HG03066 (cell line): ENCODE data around the gene TBC1D5.
"Not testable (repeated sequence)": the region's sequence is repeated elsewhere in the genome, so short reads cannot be mapped to it uniquely, and the experiment has no call there.

ENCODE experiments used
- ATAC-seq: cut with Tn5 transposase; IDR thresholded peaks from one replicate; pipeline ENCODE4 v1.9.1; 2021; ENCODE audit warnings: low read depth; ENCODE audit not compliant: unreplicated experiment

Gene TBC1D5

DNA sequence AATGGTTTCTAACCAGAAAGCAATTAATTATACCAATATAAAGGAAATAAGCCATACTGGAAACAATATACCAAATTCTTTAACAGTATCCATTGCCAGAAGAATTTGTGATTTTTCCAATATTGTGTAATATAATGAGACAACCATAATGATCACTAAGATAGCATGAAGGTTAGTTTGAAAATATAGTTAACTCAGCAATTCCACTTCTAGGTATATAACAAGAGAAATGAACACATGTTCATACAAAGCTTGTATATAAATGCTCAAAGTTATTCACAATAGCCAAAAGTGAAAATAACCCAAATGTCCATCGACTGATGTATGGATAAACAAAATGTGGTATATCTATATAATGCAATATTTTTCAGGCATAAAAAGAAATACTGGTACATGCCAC lies 369.1 kb downstream of the TBC1D5 start:
- no peak for ATAC-seq

DNA sequence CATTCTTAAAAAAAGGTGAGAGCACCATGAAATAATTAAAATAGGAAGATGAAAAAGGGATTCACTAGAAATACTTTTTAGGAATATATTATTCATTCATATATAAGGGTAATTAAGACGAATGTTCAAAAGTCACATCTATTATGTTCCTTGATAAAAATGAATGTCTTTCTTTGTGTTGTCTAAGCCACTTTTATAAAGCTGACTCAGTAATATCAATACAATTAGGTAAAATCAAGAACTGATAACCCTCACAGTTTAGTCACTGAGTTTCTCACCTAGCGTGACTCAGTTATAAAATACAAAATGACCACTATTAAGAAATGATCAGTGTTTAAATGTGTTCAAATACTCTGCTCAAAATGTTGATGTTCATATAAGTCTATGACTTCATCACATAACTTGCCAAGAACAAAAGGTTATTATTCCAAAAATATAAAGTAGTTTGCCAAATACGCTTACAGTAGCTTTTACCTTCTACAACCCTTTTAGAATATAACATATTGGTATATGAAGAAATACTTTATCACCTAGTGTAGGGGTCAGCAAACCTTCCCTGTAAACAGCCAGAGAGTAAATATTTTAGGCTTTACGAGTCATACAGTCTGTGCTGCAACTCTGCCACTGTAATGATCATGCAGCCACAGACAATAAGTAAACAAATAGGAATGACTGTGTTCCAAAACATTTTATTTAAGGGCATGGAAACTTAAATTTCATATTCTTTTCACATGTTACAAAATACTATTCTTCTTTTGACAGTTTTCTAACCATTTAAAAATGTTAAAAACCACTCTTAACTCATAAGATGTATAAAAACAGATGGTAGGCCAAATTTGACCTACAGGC lies 369.8 kb downstream of the TBC1D5 start:
- no peak for ATAC-seq

DNA sequence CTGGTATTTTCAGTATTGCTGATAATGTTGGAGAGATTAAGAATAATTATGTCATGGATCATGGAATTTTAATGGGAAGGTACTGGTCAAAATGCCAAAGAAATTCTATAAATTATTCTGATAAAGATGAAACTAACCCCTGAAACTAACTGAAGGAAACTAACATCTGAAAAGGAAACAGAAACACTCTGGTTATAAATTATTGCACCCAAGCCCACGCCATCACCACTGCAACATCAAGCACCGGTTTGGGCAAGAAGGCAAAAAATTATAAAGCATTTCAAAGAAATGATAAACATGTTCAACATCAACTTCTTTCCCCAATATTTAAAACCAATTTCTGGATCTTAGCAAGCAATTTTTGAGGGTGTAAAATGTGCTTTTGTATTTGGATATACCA lies 372.5 kb downstream of the TBC1D5 start:
- ATAC-seq, result no peak

DNA sequence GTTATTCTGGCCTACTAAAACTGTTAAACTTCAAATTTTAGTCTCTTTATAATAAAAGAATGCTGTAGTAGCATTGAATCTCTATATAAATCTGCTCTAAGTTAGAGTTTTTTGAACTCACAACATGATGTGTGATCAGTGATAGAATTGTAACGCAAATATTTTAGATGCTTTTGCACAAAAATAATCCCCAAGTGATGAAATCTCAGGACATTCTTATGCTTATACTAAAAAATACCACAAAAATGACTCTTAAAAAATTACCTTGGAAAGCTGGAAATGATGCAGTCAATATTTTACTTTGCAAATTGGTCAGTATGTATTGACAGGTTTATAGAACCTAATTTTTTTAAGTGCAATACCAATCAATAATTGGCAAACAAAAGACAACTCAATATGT lies 375.3 kb downstream of the TBC1D5 start:
- no peak for ATAC-seq

DNA sequence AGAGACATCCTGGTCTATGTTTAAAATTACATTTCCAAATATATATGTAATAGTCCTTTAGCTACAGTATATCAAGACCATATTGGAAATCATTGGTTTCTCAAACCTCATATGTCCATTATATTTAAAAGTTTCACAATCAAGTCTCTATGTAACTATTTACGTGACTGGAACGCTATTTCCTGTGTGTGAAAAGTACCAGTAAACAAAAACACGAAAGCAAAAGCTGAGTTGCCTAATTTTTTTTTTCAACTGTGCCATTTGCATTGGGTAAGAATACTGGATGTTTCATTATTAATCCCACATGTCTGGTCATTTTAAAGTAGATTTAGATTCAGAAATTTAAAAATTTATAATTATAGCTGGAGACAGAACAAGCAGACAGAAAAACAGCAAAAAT lies 381.4 kb downstream of the TBC1D5 start:
- ATAC-seq, result no peak

DNA sequence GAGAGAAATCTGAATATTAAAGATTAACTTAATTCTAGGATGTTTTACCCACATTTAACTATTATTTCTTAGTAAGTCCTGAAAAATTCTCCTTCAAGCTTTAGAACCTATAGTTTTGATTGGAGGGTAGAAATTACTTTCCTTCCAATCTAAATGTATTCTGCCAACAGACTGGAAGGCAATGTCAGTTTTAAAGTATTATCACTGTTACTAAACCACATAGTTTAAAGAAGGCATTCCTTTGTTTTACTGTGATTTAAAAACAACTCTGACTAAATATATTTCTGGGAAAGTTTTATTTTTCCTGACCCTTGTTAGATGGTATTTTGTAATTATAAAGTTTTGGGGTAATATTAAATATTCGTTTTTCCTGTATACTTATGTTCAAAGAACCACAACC lies 382.5 kb downstream of the TBC1D5 start:
- ATAC-seq, result no peak

DNA sequence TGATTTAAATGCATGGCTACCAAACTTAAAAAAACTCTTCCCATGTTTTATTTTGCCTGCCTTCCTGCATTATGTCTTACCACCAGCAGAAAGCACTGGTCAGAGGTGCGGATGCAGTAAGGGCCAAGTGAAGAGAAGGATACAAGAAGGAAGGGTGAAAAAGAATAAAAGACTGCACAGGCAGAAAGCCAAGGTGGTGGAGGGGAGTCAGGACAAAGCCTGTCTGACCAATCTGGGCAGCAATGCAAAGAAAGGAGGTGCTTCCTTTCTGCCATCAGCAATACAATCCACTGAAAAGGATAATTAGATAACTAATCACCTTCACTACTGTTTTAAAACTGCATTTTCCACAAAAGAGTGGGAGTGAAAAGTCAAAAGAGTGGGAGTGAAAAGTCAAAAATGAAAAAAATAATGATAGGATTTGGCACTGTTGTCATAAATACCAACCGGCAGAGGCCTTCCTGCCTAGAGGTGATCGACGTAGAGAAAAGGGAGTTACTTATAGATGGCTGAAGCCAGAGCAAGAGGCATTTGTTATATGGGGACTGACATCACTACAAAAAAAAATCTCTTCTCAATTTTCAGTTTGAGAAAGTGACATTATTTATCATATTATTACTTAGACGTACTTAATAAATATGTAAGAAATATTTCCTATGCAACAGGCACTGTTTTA lies 385.3 kb downstream of the TBC1D5 start:
- no peak for ATAC-seq

DNA sequence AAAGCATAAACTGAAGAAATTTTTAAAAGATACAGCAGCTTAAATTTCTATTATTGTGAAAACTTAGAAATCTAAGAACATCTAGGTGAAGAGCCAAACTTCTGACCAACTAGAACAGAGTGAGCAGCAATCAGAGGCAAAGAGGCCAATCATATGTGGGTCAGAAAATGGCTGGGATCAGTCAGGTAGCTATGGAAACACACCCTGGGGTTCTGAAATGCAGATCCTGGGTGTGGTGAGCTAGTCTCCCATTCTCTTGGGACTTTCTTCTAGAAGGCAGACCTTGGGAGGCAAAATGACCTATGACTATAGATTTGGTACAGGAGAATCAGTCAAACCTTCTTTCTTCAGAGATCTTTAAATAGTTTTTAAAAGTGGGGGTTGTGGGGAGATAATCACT lies 385.8 kb downstream of the TBC1D5 start:
- no peak for ATAC-seq

DNA sequence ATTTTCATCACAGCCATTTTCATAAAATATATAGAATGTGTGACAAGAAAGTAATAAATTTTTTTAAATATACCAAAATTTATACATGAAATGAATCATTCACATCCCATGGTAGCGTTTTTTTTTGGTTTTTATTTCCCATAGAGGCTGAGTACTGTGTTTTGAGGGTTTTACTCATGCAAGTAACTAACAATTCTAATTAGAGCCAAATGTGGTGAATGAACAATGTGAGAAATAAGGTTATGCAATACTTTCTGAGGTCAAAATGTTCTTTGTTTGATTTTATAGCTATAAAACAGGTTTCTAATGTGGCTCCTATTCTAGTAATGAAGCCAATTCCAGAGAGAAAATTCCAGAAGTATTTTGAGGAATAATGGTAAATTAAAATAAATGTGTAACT lies 386.8 kb downstream of the TBC1D5 start:
- ATAC-seq, result no peak

DNA sequence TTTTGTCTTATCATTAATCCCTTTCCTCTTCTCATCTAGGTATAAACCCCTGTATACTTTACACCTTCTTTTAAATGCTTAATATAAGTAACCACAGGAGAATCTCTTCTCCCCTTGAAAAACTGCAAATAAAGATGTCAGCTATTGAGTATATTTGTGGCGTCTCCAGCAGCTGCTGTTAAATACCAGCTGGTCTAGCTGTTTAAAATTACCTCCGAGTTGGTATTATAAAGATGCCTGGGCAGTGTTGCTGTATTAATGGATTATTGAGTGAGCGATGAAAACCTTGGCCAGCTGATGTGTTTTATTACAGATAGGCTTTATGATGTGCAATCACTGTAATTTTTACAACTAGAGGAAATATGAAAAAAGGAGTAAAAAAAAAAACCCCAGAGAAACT lies 388.1 kb downstream of the TBC1D5 start:
- no peak for ATAC-seq

DNA sequence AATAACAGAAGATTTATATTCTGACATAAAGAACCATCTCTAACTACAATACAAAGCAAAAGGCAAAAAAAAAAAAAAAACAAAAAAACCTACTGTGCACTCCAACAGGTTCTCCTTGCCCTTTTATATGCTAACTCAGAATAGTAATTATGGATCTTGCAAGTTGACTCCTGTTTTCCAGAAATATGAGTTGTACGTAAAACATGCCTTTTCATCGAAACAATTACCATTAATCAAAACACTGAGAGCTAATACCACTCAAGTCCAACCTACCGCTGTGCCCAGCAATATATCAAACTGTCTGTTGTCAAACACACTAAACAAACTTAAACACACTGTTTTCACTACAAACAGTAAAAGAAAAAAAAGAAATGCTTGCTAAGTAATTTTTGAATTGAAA lies 389.8 kb downstream of the TBC1D5 start:
- ATAC-seq, result no peak

DNA sequence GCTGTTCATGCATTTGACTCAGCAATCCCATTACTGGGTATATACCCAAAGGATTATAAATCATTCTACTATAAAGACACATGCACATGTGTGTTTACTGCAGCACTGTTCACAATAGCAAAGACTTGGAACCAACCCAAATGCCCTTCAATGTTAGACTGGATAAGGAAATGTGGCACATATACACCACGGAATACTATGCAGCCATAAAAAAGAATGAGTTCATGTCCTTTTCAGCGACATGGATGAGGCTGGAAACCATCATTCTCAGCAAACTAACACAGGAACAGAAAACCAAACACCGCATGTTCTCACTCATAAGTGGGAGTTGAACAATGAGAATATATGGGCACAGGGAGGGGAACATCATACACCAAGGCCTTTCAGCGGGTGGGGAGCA lies 391.2 kb downstream of the TBC1D5 start:
- not testable (repeated sequence) for ATAC-seq

DNA sequence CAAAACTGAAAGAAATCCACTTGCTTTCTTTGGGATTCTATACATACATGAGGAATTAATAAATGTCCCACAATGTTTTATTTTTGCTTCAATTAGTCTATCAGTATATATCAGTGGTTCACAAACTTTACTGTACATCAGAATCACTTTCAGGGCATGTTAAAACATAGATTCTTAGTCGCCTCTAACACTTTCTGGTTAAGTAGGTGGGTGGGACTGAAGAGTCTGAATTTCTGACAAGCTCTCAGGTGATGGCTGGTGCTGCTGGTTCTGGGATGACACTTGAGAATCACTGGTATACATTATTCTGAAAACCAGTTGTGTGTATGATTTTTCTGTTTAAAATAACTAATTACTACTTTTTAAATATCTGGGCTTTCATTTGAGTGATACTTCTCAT lies 393.3 kb downstream of the TBC1D5 start:
- ATAC-seq, result no peak

DNA sequence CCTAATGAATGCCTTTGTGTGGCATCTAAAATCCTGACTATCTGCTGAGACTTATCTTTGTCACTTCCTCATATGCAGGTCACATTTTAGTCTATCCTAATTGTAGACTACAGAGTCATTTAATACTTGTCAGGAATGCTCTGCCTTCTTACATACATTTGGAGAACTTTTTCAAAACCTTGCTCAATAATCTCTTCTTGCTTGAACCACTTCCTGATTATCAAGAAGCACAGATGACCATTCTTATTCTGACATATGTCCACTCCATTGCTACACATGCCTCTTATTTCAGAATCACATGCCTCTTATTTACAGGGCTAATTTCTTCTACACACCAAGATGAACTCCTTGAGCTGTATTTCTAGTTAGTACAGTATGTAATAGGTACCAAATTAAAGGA lies 400.3 kb downstream of the TBC1D5 start:
- ATAC-seq, result no peak

DNA sequence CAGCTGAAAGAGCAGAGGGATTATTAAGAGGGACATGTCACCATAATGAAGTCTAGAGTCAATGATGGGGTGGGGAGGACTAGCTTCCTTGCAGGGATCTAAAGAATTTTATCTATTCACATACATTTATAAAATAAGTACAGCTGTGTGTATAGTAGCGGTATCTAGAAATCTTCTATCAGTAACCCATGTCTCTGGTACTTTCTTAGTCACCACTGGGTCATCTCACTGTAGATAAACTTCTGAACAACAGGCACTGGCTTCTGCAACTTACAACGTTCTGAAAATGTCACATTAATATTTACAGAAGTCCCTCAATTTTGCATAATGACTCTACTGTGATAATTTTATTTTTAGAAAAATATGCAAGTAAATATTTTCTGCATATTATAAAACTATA lies 401.7 kb downstream of the TBC1D5 start:
- no peak for ATAC-seq

DNA sequence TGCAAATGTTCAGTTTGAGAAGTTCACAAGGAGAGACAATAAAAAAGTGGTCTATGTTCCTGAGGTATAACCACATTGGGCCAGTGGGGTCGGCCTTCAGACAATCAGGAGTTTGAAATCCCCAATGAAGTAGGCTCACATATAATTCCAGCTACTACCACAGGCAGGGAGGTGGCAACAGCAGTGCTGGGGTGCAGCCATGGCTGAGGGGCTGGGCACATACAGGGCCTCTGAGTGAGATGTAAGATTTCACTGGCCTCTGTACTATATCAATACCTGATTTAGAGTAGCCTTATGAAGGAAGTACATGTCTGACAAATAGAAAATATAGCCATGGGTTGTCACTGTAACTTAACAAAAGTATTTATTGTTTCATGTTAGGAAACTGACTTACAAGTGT lies 402.2 kb downstream of the TBC1D5 start:
- ATAC-seq, result no peak

DNA sequence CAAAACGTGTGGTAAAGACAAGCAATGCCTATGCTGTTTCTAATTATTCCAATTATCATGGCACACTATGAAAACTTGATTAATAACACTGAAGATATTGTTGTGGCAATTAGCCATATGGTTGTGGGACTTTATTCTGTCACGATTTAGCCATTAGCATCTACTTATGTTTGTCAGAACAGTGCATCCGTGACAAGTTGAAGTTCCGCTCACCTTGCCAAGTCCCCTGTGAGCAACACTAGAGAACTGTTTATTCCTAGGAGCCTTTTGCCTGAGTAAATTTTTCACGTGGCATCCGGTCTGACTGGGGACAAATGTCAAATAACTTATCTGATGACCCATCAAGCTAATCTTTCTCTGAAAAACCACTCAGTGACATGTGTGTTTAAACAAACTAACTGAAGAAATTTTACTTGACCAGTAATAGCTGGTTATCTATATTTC lies 403.3 kb downstream of the TBC1D5 start:
- ATAC-seq, result no peak

DNA sequence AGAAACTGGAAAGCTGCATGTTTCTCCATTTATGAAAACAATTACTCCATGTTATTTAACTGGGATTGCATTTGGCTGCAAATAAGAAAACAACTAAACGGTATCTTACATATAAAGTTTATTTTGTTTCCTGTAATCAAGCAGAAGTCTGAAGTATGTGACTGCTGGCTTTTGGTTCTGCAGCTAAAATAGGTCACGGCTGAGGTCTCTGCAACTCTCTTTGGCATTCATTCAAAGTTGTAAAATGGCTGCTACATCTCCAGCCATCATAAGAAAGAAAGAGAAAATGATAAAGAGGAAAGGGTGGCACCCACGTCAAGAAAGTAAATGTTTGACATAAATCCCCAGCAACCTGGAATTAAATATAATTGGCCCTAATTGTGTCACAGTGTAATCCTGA lies 406.1 kb downstream of the TBC1D5 start:
- no peak for ATAC-seq

DNA sequence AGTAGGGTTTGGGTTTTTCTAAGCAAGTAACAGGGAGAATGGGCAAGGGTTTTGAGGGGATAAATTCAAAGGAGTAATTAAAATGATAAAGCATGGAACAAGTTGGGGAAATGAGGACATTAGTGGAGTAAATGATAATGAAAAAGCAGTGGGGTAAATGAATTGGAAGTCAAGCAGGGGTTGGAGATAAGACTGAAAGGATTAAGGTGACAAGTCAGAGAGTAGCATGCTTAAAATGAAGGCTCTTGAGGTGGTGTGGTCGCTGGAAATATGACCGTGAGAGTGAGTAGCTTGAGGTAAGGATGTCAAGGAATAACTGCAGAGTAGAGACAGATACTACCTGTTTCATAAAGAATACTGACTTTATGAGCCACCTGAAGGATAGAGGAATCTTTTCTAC lies 408.5 kb downstream of the TBC1D5 start:
- ATAC-seq, result no peak

DNA sequence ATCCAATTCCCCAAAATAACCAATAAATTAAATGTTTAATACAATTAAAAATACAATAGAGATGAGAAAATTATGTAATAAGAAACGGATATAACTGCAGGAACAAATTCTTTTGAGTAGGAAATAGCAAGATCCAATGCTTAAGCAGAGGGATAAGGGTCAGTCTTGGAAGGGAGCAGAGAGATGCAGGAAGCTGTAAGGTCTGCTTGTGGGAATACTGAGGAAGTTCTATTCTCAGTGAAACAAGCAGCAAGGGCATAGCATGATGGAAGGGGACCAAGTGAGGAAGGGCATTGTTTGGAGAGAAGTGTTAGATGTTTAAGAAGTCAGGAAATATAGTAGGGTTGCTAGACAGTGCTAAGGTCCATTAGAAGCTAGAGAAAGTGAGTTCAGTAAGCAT lies 409.0 kb downstream of the TBC1D5 start:
- no peak for ATAC-seq

DNA sequence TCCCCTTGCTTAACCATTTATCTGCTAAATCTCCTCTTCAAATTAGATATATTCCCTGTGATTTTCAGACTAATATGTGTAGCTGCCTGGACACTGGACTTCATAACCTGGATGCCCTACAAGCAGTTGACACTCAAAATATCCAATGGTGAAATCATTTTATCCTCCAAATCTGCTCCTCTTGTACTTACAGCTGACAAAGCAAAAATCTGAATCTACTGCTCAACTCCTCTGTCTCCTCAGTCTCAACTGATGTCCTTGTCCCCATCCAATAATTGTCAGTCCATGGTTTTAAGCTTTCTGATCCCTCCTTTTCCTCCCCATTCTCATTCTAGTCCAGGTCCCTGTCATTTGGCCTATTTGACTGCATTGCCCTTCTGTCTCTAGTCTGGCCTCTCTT lies 411.8 kb downstream of the TBC1D5 start:
- no peak for ATAC-seq

DNA sequence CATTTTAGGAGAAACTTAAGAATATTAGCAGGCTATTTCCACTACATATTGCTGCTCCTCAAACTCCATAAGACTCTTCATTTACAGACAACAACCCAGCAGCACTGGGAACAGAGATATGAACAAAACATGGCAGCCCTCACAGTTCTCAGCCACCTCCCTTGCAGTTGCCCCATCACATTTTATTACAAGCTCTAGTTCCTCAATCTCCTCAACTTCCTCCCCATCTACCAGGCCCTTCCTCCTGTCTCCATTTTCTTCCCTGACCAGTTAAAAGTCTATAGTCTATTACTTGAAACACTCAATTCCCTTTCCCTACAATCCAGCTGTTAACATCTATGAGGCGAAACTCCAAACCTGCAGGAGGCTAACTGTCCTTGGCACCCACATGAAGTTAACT lies 412.5 kb downstream of the TBC1D5 start:
- no peak for ATAC-seq
